SU-DHL-6 (cell line): Measurements from ENCODE around the gene APOC3.

ENCODE experiments used
- CTCF ChIP-seq: fragments of 200-600 bp; sonication (generic); IDR thresholded peaks from one replicate; pipeline ENCODE4 v1.5.1; 2017; ENCODE audit warnings: antibody characterized with exemption, mild to moderate bottlenecking, low read length, moderate library complexity; ENCODE audit not compliant: insufficient read depth, poor library complexity, severe bottlenecking
- EZH2phosphoT487 ChIP-seq: fragments of 200-600 bp; sonication (generic), shearing (Covaris generic); conservative IDR thresholded peaks from 2 replicates; pipeline ENCODE4 v1.6.1; 2018; ENCODE audit warnings: mild to moderate bottlenecking, antibody characterized with exemption, low read length, moderate library complexity, mixed read lengths

- no peak for TF ChIP-seq EZH2phosphoT487
- TF ChIP-seq CTCF = no peak
These were observed 19.4 kb downstream of the APOC3 start for GRCh38 chr11:116849060-116849459.
